H1 (cell line): ENCODE data around the gene HSPBP1. TPM values are rescaled to one million over a fixed set of nuclear protein-coding genes. Genes with fewer than 3 reads are reported as not detected.

Experiments
- polyA plus RNA-seq, 7 experiments: library from polyadenylated mRNA; depleted of rRNA in 3 of 7; stranded (reverse) in 5 of 7; unstranded in 2 of 7; fragments of >200 nt in 5 of 7; fragments of 200-250 nt in 2 of 7; gene quantifications; 1 replicate in 5 of 7; 2 replicates in 1 of 7; 4 replicates in 1 of 7; pipeline versions ENCODE4 v1.2.1 to v1.2.3, GENCODE V29; 2011 to 2013; ENCODE audit warnings: missing spikeins in 2 of 7, mixed read lengths in 2 of 7
- total RNA-seq: library from RNA; stranded (reverse); fragmentation: NEBNext Ultra II Directional; extraction: Animal tissue kit (Norgen Biotek cat#: 25700); gene quantifications from 2 replicates; pipeline ENCODE4 v1.2.1, GENCODE V29; 2021
- TF ChIP-seq, protein P1 (sequence below): IDR thresholded peaks from 2 replicates; pipeline ENCODE4 v1.6.1; 2011; ENCODE audit warnings: low read length, improper control_type of control experiment

The HSPBP1 gene
- total and polyA plus RNA-seq, 2 of the 8 experiments (the other 6 are each of a cell fraction or from before 2014, with no cell fraction given), result 63.4 to 100 TPM

DNA sequence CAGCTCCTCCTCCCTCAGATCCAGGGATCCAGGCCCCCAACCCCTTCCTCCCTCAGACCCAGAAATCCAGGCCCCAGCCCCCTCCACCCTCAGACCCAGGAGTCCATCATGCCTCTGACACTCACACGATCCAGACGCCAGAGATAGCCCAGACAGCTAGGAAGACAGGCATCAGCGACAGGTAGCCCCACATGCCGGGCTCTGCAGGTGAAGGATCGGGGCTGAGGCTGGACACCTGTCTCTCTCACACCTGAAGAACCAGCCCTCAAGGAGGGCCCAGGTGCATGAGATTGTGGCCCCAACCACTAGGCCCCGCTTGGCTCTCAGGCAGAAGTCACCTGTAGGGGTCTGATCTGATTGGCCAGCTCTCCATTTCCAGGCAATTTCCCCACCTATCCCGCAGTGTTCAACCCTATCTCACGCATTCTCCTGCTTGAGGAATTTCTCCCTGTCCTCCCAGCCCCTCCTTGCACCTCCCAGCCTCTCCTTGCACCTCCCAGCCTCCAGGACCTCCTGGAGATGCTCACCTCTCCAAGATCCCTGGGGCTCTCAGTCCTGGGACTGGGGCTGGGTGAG is 41.0 kb upstream of the HSPBP1 start (continued):
- TF ChIP-seq, protein P1, sequence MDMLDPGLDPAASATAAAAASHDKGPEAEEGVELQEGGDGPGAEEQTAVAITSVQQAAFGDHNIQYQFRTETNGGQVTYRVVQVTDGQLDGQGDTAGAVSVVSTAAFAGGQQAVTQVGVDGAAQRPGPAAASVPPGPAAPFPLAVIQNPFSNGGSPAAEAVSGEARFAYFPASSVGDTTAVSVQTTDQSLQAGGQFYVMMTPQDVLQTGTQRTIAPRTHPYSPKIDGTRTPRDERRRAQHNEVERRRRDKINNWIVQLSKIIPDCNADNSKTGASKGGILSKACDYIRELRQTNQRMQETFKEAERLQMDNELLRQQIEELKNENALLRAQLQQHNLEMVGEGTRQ, result no peak
